ENCODE results near the gene IGF2BP3. TPM values are rescaled to one million over a fixed set of nuclear protein-coding genes. Genes with fewer than 3 reads are reported as not detected.

The IGF2BP3 gene
- total RNA-seq, 1 donor from 2014 or later, result 84.1 TPM

DNA sequence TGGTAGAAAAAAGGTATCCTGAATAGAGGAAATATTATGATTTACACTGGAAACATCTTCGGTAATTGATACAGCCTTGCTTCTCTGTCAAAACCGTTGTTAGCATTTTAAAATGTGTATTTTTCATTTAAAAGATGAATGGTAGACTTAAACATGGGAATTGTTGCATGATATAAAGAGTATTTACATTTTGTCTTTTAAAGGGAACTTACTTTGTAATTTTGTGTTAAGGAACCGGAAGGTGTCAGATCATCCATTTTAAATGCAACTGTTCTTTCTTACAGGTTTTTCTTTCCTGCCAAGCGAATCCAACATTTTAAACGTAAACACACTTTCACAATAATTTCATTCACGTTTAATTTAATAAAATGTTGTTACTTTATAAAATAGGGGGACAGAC lies 1.8 kb upstream of the IGF2BP3 start:
- no peak for DNase-seq

DNA sequence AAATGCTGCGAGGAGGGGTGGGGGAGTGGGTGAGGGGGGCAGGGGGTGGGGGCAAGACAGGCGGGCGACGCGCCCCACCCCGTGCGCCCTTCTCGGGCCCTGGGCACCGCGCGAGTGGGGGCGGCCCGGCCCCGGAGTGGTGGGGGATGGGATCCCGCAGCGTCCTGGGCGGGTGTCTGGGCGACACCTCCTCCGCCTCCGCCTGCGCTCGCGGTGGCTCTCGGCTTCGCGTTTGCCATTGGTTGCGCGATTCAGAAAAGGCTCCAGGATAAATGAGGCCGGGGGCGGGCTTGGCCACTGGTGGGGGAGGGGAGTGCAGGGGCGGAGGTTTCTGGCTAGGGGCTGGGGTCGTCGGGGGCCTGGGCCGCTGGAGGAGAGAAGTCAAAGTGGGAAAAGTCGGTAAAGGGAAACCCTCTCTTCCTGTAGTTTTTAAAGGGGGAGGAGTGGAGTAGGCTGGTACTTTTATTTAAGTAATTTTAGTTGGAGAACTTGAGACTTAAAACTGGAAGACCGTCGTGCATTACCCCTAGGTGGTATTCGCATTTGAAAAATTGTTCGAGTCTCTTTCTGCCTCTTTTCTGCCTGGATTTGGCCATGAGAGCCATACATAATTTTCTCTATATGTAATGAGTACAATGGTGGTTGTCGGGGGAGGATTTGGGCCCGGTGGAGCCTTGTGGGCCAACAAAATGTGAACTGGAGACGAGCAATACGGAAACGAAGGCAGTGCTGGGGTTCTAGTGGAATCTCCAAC lies 992 bp upstream of the IGF2BP3 start:
- no peak for DNase-seq

DNA sequence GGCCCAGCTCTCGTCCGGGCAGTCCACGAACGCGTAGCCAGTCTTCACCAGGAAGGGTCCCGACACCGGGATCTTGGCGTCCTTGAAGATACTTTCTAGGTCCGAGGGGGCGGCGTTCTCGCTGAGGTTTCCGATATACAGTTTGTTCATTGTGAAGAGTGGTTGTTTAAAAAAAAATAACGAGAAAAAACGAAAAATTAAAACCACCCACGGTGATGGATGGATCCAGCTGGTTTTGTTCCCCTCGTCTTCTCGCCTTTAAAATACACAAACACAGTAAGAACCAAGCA lies 385 bp downstream of the IGF2BP3 start:
- no peak for DNase-seq

DNA sequence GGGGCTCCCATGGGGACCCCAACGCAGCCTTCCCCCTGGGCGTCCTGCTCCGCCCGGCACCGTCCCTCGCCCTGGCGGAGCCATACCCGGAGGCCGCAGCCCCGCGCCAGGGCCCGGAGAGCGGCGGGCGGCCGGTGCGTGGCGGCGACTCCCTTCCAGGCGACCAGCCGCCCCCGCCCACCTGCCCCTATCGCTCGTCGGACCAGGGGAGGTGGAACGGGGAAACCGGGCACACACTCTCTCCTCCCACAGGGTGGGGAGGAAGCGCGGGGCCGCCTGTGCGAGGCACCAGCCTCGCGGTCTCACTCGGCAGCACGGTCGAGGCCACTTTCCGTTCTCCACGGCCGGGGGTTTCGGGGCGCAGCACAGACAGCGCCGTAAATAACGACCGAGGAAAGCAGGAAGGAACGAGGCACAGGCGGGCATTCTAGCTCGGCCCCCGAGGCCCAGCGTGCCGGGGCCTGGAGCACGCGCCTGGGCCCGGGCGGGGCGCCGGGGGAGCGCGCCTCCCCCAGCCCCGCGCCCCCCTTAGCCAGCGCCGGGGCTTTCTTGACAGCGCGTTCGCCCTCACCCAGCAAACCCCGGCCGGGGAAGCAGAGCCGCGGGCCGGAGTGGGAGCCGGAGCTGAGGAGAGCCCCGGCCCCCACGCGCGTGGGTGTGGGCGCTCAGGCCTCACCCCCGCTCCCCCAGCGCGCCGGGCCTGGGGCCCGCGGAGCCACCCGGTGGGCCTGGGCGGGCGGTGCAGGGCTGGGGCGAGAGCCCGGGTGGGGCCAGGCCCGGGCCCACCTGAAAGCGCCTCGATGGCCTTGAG lies 936 bp downstream of the IGF2BP3 start:
- DNase-seq, result no peak

- DNase-seq, result no peak
These were observed 1.7 kb downstream of the IGF2BP3 start for GRCh38 chr7:23468526-23469149.

DNA sequence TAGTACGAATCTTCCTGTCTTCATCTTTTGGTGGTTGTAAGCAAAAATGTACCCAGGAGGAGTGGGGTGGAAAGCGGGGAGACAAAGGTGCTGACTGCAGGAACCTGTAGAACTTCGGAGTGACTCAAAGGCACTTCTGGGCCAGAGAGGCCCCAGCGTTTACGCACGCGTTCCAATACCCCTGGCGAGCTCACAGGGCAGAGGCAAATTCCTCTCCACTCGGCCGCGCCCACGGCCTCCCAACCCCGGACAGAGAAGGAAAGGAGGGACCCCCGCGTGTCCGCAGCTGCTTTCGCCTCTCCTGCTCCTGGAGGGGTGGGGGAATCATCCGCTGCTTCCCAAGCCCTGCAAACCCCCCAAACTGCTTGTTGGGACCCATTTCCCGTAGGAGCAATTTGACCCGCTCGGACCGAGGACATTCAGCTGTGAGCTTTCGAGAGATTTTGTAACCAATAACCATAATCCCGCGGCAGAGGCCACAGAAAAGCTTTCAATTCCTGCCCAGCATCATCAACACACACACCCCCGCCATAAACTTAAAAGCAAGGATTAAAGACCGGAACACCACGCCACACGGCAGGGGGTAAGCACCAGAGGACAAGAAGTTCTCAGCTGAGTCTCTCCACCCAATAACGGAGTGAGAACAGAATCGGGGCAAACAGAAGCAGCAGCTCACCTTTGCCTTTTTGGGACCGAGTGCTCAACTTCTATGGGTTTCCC lies 2.3 kb downstream of the IGF2BP3 start:
- no peak for DNase-seq

DNA sequence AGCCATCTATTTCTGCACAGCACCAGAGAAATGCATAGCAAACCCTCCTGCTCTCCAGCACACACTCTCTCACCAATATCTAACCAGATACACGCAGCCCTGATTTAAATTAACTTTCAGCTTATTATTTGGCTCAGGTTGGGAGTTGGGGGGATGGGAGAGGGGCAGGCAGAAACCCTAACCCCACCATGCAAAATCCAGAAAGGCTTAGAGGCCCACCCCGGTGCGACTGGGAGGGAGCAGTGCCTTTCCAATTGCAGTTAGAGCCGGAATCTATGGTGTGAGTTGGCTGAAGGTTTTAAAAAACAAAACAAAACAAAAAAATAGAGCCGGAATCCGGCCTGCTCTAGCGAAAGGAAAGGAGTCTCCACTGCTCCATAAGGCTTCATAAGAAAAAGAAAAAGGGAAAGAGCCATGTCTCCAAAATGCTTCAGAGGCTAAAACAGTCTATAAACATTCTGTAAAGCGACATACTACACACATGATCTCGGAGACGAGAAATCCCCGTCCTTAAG lies 2.9 kb downstream of the IGF2BP3 start:
- no peak for DNase-seq

DNA sequence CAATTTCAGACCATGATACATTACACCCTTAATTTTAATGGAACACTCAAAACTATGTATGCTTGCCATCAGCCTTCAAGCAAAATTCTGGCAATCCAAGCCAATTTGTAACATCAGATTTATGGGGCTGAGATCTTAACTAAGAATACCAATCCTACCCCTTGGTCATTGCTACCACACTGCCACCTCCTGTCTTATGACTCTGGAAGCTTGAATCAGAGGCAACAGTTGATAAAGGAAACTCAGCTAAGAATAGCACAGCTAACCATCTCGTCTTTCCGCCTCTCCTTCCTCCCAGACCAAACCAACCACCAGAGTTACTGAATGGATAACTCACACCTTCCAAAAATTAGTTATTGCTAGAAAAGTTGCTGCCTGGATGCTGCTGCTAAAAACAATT lies 7.4 kb downstream of the IGF2BP3 start:
- no peak for DNase-seq

DNA sequence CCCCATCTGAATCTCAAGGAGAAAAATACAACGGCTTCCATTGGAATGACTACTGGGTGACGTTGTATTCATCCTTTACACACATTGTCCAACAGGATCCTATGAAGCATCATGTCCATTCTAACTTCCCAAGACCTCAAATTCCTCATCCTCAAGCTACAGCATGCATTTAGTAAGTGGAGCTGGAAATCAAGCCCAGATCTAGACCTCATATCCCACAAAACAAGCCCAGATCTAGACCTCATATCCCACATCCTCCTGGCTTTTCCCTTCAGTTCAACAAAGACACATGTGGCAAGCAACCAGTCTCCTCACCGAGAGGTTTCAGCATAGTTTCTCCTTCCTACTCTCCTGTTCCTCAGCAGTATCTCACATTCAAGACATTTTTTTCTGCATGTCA lies 12.2 kb downstream of the IGF2BP3 start:
- DNase-seq, result no peak

- DNase-seq, result no peak
These were observed 14.2 kb downstream of the IGF2BP3 start for GRCh38 chr7:23456093-23456492.

DNA sequence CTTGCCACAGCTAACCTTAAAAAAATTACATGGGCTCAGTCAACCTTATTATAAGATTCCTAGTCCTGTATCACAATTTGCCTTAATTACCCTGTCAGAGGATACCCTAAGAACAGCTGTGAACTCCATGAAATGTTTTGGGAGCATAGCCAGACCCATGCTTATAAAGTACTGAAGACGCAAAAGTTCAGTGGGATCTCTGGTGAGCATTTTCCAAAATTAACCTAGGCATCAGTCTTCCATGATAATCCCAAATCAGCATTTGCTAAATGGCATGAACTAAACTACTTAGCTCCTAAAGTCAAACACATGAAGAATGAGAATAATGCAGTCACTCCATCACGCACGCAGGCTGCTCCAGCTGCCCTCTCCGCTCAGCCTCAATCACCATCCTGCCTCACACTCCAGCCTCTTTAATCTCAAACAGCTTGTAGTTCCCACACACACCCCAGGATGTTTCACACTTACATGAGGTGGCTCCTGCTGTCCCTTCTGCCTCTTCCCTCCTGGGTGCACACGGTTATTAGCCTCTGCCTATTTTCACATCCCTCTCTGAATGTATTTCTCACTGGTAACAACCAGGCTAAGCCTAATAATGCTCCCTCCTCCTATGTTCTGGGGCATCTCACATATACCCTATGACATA lies 15.3 kb downstream of the IGF2BP3 start:
- DNase-seq, result no peak

DNA sequence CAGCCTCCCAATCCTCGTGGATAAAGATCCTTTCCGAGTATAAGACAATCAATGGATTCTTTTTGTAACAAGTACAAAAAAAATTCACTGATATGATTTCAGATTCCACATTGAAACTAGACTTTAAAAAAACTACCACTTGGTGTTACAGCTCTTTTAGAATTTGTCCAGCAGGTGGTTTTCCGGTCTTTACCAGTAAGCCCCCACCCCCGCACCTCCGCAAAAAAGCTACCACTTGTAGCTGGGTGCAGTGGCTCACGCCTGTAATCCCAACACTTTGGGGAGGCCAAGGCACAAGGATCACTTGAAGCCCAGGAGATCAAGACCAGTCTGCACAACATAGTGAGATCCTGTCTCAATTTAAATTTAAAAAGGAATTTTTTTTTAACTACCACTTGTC lies 19.8 kb downstream of the IGF2BP3 start:
- DNase-seq, result no peak

DNA sequence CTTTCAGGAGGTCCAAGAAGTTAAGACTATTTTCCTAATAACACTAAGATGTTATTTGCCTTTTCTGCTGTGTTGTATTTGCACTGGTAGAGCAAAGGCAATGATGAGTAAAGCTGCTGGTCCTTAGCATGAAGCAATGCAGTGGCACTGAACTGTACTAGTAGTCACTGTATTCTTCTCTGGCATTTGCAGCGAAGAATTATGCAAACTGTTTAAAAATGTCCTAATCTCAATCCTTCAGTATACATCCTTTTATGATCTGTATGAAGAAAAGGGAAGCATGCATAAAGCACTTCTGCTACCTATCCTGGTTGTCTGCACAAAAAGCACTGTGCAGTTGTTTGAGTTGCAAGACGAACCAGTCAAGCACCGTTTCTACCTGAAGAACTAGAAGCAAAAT lies 20.4 kb downstream of the IGF2BP3 start:
- no peak for DNase-seq

DNA sequence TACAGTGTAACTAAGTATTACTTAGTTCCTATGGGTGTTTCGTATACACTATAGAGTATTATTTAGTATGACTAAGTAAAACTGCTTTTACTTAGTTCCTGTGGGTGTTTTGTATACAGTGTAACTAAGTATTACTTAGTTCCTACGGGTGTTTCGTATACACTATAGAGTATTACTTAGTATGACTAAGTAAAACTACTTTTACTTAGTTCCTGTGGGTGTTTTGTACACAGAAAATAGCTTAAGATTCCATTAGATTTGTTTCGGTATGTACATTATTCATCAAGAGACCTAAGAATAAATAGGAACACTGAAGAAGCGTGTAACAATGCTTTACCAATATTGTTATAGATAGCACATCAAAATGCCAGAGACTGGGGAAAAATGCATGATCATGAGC lies 25.0 kb downstream of the IGF2BP3 start:
- no peak for DNase-seq

GRCh38 chr7:23443974-23444373 lies 26.3 kb downstream of the IGF2BP3 start:
- DNase-seq, result no peak

GRCh38 chr7:23438171-23438570 lies 32.1 kb downstream of the IGF2BP3 start:
- no peak for DNase-seq

GRCh38 chr7:23434147-23434917 lies 36.0 kb downstream of the IGF2BP3 start:
- DNase-seq, result no peak

DNA sequence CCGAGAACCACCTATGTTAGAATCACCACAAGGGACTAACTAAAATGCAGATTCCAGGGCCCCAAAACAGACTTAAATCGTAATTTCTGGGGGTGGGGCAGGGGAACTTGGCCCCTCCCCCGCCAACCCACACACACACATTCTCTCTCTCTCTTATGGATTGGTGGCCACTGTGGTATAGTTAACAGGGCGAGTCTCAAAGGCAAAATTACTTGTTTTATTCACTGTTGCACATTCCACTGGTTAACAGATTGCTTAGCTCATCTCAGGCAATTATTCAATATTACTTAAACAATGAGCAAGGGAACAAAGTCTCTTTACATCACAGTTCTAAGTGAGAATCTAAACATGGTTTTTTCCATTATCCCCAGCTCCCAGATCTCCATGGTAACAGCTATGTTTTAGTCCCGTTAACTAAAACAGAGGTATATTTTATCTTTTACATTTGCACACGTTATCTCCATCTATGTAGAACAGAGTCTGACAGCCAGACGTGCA lies 38.5 kb downstream of the IGF2BP3 start:
- DNase-seq, result no peak

GRCh38 chr7:23430893-23431259 lies 39.4 kb downstream of the IGF2BP3 start:
- no peak for DNase-seq

GRCh38 chr7:23426876-23427275 lies 43.4 kb downstream of the IGF2BP3 start:
- no peak for DNase-seq

DNA sequence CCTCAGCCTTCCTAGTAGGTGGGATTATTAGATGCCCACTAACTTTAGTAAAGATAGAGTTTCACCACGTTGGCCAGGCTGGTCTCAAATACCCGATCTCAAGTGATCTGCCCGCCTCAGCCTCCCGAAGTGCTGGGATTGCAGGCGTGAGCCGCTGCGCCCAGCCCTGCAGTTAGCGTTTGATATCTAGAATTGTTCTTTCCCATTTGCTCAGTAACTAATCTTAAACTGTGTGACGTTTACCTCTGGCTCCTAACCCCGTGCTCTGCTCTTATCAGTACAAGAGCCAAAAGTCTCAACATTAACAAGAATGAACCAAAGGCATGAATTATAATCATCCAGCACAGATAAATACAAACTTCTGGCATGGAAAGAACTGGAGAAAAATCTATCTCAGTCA lies 47.4 kb downstream of the IGF2BP3 start:
- no peak for DNase-seq
